Natural killer cell (primary cell): ENCODE measurements around the gene ANK3. TPM values are rescaled to one million over a fixed set of nuclear protein-coding genes. Genes with fewer than 3 reads are reported as not detected.

Experiments used
- ATAC-seq, 3 donors: fragments of 150-1000 bp in 2 of 3; fragments of 200-7000 bp in 1 of 3; cut with Tn5 transposase; 1 replicate in 1 of 3; 2 replicates in 2 of 3; pipeline ENCODE4 v1.10.0; 2021; ENCODE audit warnings: mild to moderate bottlenecking in 2 of 3, moderate library complexity in 2 of 3
- DNase-seq, 2 donors: peaks; one replicate each; pipeline versions ENCODE4 v3.0.0 to v3.0.0-alpha.2; 2013 to 2021; ENCODE audit warnings: mixed read lengths in 1 of 2
- H3K27ac ChIP-seq: one replicate; pipeline ENCODE4 v1.5.1; 2013; ENCODE audit warnings: mild to moderate bottlenecking, low read length
- H3K27me3 ChIP-seq: one replicate; pipeline ENCODE4 v1.6.1; 2013; ENCODE audit warnings: low read length; ENCODE audit not compliant: control insufficient read depth, insufficient read depth
- H3K36me3 ChIP-seq: one replicate; pipeline ENCODE4 v1.6.1; 2013; ENCODE audit warnings: low read length; ENCODE audit not compliant: control insufficient read depth, insufficient read depth
- H3K4me1 ChIP-seq: one replicate; pipeline ENCODE4 v1.6.1; 2013; ENCODE audit warnings: low read length; ENCODE audit not compliant: control insufficient read depth, insufficient read depth
- H3K4me3 ChIP-seq: one replicate; pipeline ENCODE4 v1.5.1; 2013; ENCODE audit warnings: low read length
- H3K9me3 ChIP-seq: one replicate; pipeline ENCODE4 v1.6.1; 2013; ENCODE audit warnings: low read length; ENCODE audit not compliant: control insufficient read depth, insufficient read depth
- H3K27ac Mint-ChIP-seq, 2 donors: one replicate each; pipeline ENCODE4 v1.8.0; 2022; ENCODE audit warnings: mild to moderate bottlenecking in 2 of 2, mixed read lengths in 2 of 2, moderate library complexity in 1 of 2
- H3K27me3 Mint-ChIP-seq, 2 donors: one replicate each; pipeline ENCODE4 v1.8.0; 2022; ENCODE audit warnings: low read depth in 2 of 2, mixed read lengths in 2 of 2
- H3K36me3 Mint-ChIP-seq: one replicate; pipeline ENCODE4 v1.8.0; 2022; ENCODE audit warnings: mixed read lengths
- H3K4me1 Mint-ChIP-seq, 2 donors: one replicate each; pipeline ENCODE4 v1.8.0; 2022; ENCODE audit warnings: mixed read lengths in 2 of 2
- H3K4me3 Mint-ChIP-seq: one replicate; pipeline ENCODE4 v1.8.0; 2022; ENCODE audit warnings: mild to moderate bottlenecking, moderate library complexity, mixed read lengths
- H3K9me3 Mint-ChIP-seq, 2 donors: one replicate each; pipeline ENCODE4 v1.8.0; 2022; ENCODE audit warnings: mixed read lengths in 2 of 2
- CTCF ChIP-seq: fragments of 200-600 bp; IDR thresholded peaks from one replicate; pipeline ENCODE4 v1.8.0; 2022; ENCODE audit warnings: antibody characterized with exemption
- WGBS: methylation state at CpG from one replicate; pipeline ENCODE4 v1.1.7; 2013; ENCODE audit warnings: missing lambda C conversion rate; ENCODE audit not compliant: insufficient coverage; 5-methylcytosine and 5-hydroxymethylcytosine counted together
- intact Hi-C: fragments of 100-400 bp; cut with micrococcal nuclease; formaldehyde crosslinking; loops from one replicate; pipeline ENCODE4 v1.14.2; 2022
- total RNA-seq, 4 donors: library from RNA; stranded (reverse); fragments of 120-200 nt in 1 of 4; gene quantifications; one replicate each; pipeline versions ENCODE4 v1.2.3 to v1.2.4, GENCODE V29; 2013 to 2022

The ANK3 gene
- total RNA-seq, 3 donors from 2014 or later (not counting 1 experiment from before 2014, with no cell fraction given): 4.4 to 12.9 (median 11.4) TPM

- no peaks in the 10 kb centered on the region for H3K27me3 ChIP-seq
- DNase-seq (no peak), ATAC-seq (no peak)
- H3K36me3 ChIP-seq: no peaks in the 10 kb centered on the region
- no peak overlapping the region for H3K27ac ChIP-seq
- H3K4me3 ChIP-seq: no peak overlapping the region
- no peaks in the 10 kb centered on the region for H3K9me3 ChIP-seq
- no peaks in the 10 kb centered on the region for H3K27me3 Mint-ChIP-seq
- H3K27ac Mint-ChIP-seq: no peak overlapping the region
- 79% methylated on average over 3 of the region's 3 CpGs for WGBS
- H3K36me3 Mint-ChIP-seq: no peaks in the 10 kb centered on the region
- H3K4me3 Mint-ChIP-seq: no peak overlapping the region
- H3K9me3 Mint-ChIP-seq: no peaks in the 10 kb centered on the region
- H3K4me1 ChIP-seq: no peaks in the 10 kb centered on the region
- TF ChIP-seq CTCF: no peak
- H3K4me1 Mint-ChIP-seq: no peaks in the 10 kb centered on the region
- intact Hi-C loops: no loop called here
These were observed 52.6 kb downstream of the ANK3 start for GRCh38 chr10:60336901-60337630.

- no peaks in the 10 kb centered on the region for H3K4me1 ChIP-seq
- no peak overlapping the region for H3K27ac ChIP-seq
- 94% methylated on average over 5 of the region's 5 CpGs for WGBS
- H3K27ac Mint-ChIP-seq: no peak overlapping the region
- no peak for DNase-seq
- no peak overlapping the region for H3K4me3 Mint-ChIP-seq
- no peaks in the 10 kb centered on the region for H3K27me3 ChIP-seq
- H3K27me3 Mint-ChIP-seq: no peaks in the 10 kb centered on the region
- no peak for ATAC-seq
- H3K36me3 Mint-ChIP-seq: no peaks in the 10 kb centered on the region
- no peaks in the 10 kb centered on the region for H3K36me3 ChIP-seq
- intact Hi-C loops: no loop called here
- no peak overlapping the region for H3K4me3 ChIP-seq
- no peaks in the 10 kb centered on the region for H3K4me1 Mint-ChIP-seq
- no peak for TF ChIP-seq CTCF
- no peaks in the 10 kb centered on the region for H3K9me3 Mint-ChIP-seq
- H3K9me3 ChIP-seq: no peaks in the 10 kb centered on the region
These were observed 54.0 kb downstream of the ANK3 start for GRCh38 chr10:60335708-60336107.

GRCh38 chr10:60334991-60335390 lies 54.7 kb downstream of the ANK3 start:
- intact Hi-C loops: no loop called here
- no peak overlapping the region for H3K4me3 ChIP-seq
- TF ChIP-seq CTCF: no peak
- Mint-ChIP-seq H3K27ac (no peak overlapping the region), H3K4me3 (no peak overlapping the region), H3K4me1 (no peaks in the 10 kb centered on the region), H3K36me3 (no peaks in the 10 kb centered on the region), H3K9me3 (no peaks in the 10 kb centered on the region), H3K27me3 (no peaks in the 10 kb centered on the region)
- H3K36me3 ChIP-seq: no peaks in the 10 kb centered on the region
- H3K4me1 ChIP-seq: no peaks in the 10 kb centered on the region
- no peak for ATAC-seq
- no peaks in the 10 kb centered on the region for H3K27me3 ChIP-seq
- DNase-seq: no peak
- H3K27ac ChIP-seq: no peak overlapping the region
- 58% methylated on average over 3 of the region's 4 CpGs for WGBS
- H3K9me3 ChIP-seq: no peaks in the 10 kb centered on the region

GRCh38 chr10:60332371-60332770 lies 57.3 kb downstream of the ANK3 start:
- WGBS: 100% methylated on average over 1 of the region's 2 CpGs
- Histone ChIP-seq H3K27me3 (no peaks in the 10 kb centered on the region), H3K36me3 (no peaks in the 10 kb centered on the region), H3K4me3 (no peak overlapping the region), H3K27ac (no peak overlapping the region), H3K9me3 (no peaks in the 10 kb centered on the region), H3K4me1 (no peaks in the 10 kb centered on the region)
- Mint-ChIP-seq H3K27ac (no peak overlapping the region), H3K9me3 (peaks cover 0 to 3% of the 10 kb centered on the region in 2 donors), H3K4me3 (no peak overlapping the region), H3K4me1 (no peaks in the 10 kb centered on the region), H3K27me3 (no peaks in the 10 kb centered on the region), H3K36me3 (no peaks in the 10 kb centered on the region)
- ATAC-seq: no peak
- intact Hi-C loops: no loop called here
- no peak for TF ChIP-seq CTCF
- DNase-seq: no peak
